Stimulated activated CD4-positive, alpha-beta T cell treated with anti-CD3 and anti-CD28 coated beads, Interleukin-1b, Interleukin-23, amount 100 ng/mL, for 1 hour (primary cell): ENCODE results near the gene SAPCD2.

Experiments
- DNase-seq, 2 donors: peaks; one replicate each; pipeline ENCODE4 v3.0.0-alpha.2; 2020; ENCODE audit warnings: low read depth in 2 of 2

SAPCD2 gene

GRCh38 chr9:137018761-137019559 lies 51.4 kb downstream of the SAPCD2 start:
- DNase-seq, result no peak

GRCh38 chr9:137017791-137018497 lies 52.4 kb downstream of the SAPCD2 start:
- DNase-seq, result no peak

GRCh38 chr9:137017071-137017470 lies 53.3 kb downstream of the SAPCD2 start:
- DNase-seq, result no peak

GRCh38 chr9:137016436-137016835 lies 53.9 kb downstream of the SAPCD2 start:
- no peak for DNase-seq

GRCh38 chr9:137015976-137016375 lies 54.4 kb downstream of the SAPCD2 start:
- DNase-seq, result no peak

GRCh38 chr9:137015540-137015930 lies 54.8 kb downstream of the SAPCD2 start:
- DNase-seq, result no peak

- DNase-seq, result no peak
These were observed 55.4 kb downstream of the SAPCD2 start for GRCh38 chr9:137014776-137015539.

- DNase-seq, result no peak
These were observed 56.2 kb downstream of the SAPCD2 start for GRCh38 chr9:137014166-137014565.

- DNase-seq, result no peak
These were observed 56.8 kb downstream of the SAPCD2 start for GRCh38 chr9:137013571-137013940.

GRCh38 chr9:137012694-137013570 lies 57.4 kb downstream of the SAPCD2 start:
- DNase-seq, result no peak
